H9 (cell line): Measurements from ENCODE around the gene LRRC8A. TPM values are rescaled to one million over a fixed set of nuclear protein-coding genes. Genes with fewer than 3 reads are reported as not detected.
"Not testable (repeated sequence)": the region's sequence is repeated elsewhere in the genome, so short reads cannot be mapped to it uniquely, and the experiment has no call there.

Experiments
- DNase-seq: peaks from one replicate; pipeline ENCODE4 v3.0.0-alpha.2; 2017
- H2AFZ ChIP-seq: one replicate; pipeline ENCODE4 v1.6.1; 2013; ENCODE audit warnings: mild to moderate bottlenecking, low read length, control low read depth, moderate library complexity
- H2AK5ac ChIP-seq: 2 replicates; pipeline ENCODE4 v1.6.1; 2013; ENCODE audit warnings: low read length, control low read depth, mixed read lengths; ENCODE audit not compliant: insufficient read length
- H2BK120ac ChIP-seq: one replicate; pipeline ENCODE4 v1.6.1; 2013; ENCODE audit warnings: low read depth, mild to moderate bottlenecking, low read length, control low read depth, inconsistent platforms; ENCODE audit not compliant: poor library complexity, severe bottlenecking
- H2BK12ac ChIP-seq: 2 replicates; pipeline ENCODE4 v1.6.1; 2013; ENCODE audit warnings: low read length, control low read depth, mixed read lengths, low read depth; ENCODE audit not compliant: insufficient read length
- H2BK15ac ChIP-seq: 2 replicates; pipeline ENCODE4 v1.6.1; 2013; ENCODE audit warnings: low read depth, low read length, control low read depth
- H2BK20ac ChIP-seq: one replicate; pipeline ENCODE4 v1.6.1; 2013; ENCODE audit warnings: low read depth, mild to moderate bottlenecking, low read length, control low read depth, inconsistent platforms; ENCODE audit not compliant: poor library complexity, severe bottlenecking
- H2BK5ac ChIP-seq: 2 replicates; pipeline ENCODE4 v1.6.1; 2013; ENCODE audit warnings: low read length, control low read depth, mixed read lengths; ENCODE audit not compliant: insufficient read length
- H3K14ac ChIP-seq: 2 replicates; pipeline ENCODE4 v1.6.1; 2013; ENCODE audit warnings: low read length, control low read depth; ENCODE audit not compliant: insufficient read depth
- H3K18ac ChIP-seq: 2 replicates; pipeline ENCODE4 v1.6.1; 2013; ENCODE audit warnings: low read depth, mild to moderate bottlenecking, mixed read lengths, low read length, control low read depth; ENCODE audit not compliant: insufficient read length
- H3K23ac ChIP-seq: 2 replicates; pipeline ENCODE4 v1.6.1; 2013; ENCODE audit warnings: low read length, control low read depth, mixed read lengths, low read depth; ENCODE audit not compliant: insufficient read length
- H3K23me2 ChIP-seq: 2 replicates; pipeline ENCODE4 v1.6.1; 2013; ENCODE audit warnings: low read depth, mild to moderate bottlenecking, mixed read lengths, low read length, control low read depth; ENCODE audit not compliant: insufficient read length, poor library complexity, severe bottlenecking
- H3K27ac ChIP-seq: 2 replicates; pipeline ENCODE4 v1.5.1; 2013; ENCODE audit warnings: low read length, control low read depth, mixed read lengths, low read depth; ENCODE audit not compliant: insufficient read length
- H3K27me3 ChIP-seq: 2 replicates; pipeline ENCODE4 v1.6.1; 2013; ENCODE audit warnings: low read length, control low read depth, inconsistent platforms; ENCODE audit not compliant: insufficient read depth
- H3K4ac ChIP-seq: 2 replicates; pipeline ENCODE4 v1.6.1; 2013; ENCODE audit warnings: low read depth, mild to moderate bottlenecking, control low read depth, inconsistent platforms, low read length, moderate library complexity
- H3K4me1 ChIP-seq: 2 replicates; pipeline ENCODE4 v1.6.1; 2013; ENCODE audit warnings: low read length, control low read depth, inconsistent platforms; ENCODE audit not compliant: insufficient read depth
- H3K4me2 ChIP-seq: 2 replicates; pipeline ENCODE4 v1.6.1; 2013; ENCODE audit warnings: low read length, control low read depth, mixed read lengths; ENCODE audit not compliant: insufficient read length, insufficient read depth
- H3K56ac ChIP-seq: 2 replicates; pipeline ENCODE4 v1.6.1; 2013; ENCODE audit warnings: low read depth, mild to moderate bottlenecking, mixed read lengths, low read length, control low read depth; ENCODE audit not compliant: insufficient read length
- H3K79me1 ChIP-seq: 2 replicates; pipeline ENCODE4 v1.6.1; 2013; ENCODE audit warnings: low read depth, mild to moderate bottlenecking, moderate library complexity, low read length, control low read depth, inconsistent platforms; ENCODE audit not compliant: insufficient read depth, poor library complexity, severe bottlenecking
- H3K79me2 ChIP-seq: 2 replicates; pipeline ENCODE4 v1.6.1; 2013; ENCODE audit warnings: low read length, control low read depth, inconsistent platforms; ENCODE audit not compliant: insufficient read depth
- H3K9ac ChIP-seq: 2 replicates; pipeline ENCODE4 v1.6.1; 2013; ENCODE audit warnings: low read length, control low read depth, mixed read lengths; ENCODE audit not compliant: insufficient read length; ENCODE audit errors: extremely low read depth
- H3K9me3 ChIP-seq: one replicate; pipeline ENCODE4 v1.6.1; 2013; ENCODE audit warnings: low read depth, low read length, inconsistent platforms; ENCODE audit not compliant: control insufficient read depth
- H3T11ph ChIP-seq: one replicate; pipeline ENCODE4 v1.6.1; 2013; ENCODE audit warnings: mild to moderate bottlenecking, low read length, control low read depth, inconsistent platforms
- H4K20me1 ChIP-seq: one replicate; pipeline ENCODE4 v1.6.1; 2013; ENCODE audit not compliant: control insufficient read depth, insufficient read length, insufficient read depth
- H4K5ac ChIP-seq: 2 replicates; pipeline ENCODE4 v1.6.1; 2013; ENCODE audit warnings: low read depth, mild to moderate bottlenecking, mixed read lengths, low read length, control low read depth; ENCODE audit not compliant: insufficient read length
- H4K8ac ChIP-seq: replicated peaks from 2 replicates; pipeline ENCODE4 v1.6.1; 2013; ENCODE audit warnings: low read length, control low read depth, mixed read lengths, low read depth; ENCODE audit not compliant: insufficient read length
- H4K91ac ChIP-seq: 2 replicates; pipeline ENCODE4 v1.6.1; 2013; ENCODE audit warnings: low read depth, mild to moderate bottlenecking, moderate library complexity, mixed read lengths, low read length, control low read depth; ENCODE audit not compliant: insufficient read length
- H3K27ac Mint-ChIP-seq, 3 experiments: 2 replicates in 2 of 3; 3 replicates in 1 of 3; pipeline ENCODE4 v1.8.0; 2020 to 2021; ENCODE audit warnings: mixed read lengths in 3 of 3, mild to moderate bottlenecking in 1 of 3, moderate library complexity in 1 of 3
- H3K27me3 Mint-ChIP-seq: 2 replicates; pipeline ENCODE4 v1.8.0; 2021; ENCODE audit warnings: low read depth, mild to moderate bottlenecking, moderate library complexity, mixed read lengths
- H3K36me3 Mint-ChIP-seq, 3 experiments: 2 replicates in 2 of 3; 3 replicates in 1 of 3; pipeline ENCODE4 v1.8.0; 2020 to 2021; ENCODE audit warnings: low read depth in 3 of 3, mixed read lengths in 3 of 3; ENCODE audit not compliant: insufficient read depth in 1 of 3
- H3K4me1 Mint-ChIP-seq, 2 experiments: 2 replicates each; pipeline ENCODE4 v1.8.0; 2020; ENCODE audit warnings: mixed read lengths in 2 of 2
- H3K4me3 Mint-ChIP-seq, 2 experiments: 2 replicates in 1 of 2; 3 replicates in 1 of 2; pipeline ENCODE4 v1.8.0; 2020 to 2021; ENCODE audit warnings: mild to moderate bottlenecking in 2 of 2, mixed read lengths in 2 of 2, moderate library complexity in 1 of 2
- H3K9me3 Mint-ChIP-seq, 2 experiments: 2 replicates in 1 of 2; 3 replicates in 1 of 2; pipeline ENCODE4 v1.8.0; 2020; ENCODE audit warnings: mild to moderate bottlenecking in 2 of 2, mixed read lengths in 2 of 2, moderate library complexity in 1 of 2
- WGBS: extraction: QIAGEN DNeasy Blood & Tissue Kit; methylation state at CpG from one replicate; pipeline ENCODE4 v1.1.7; 2013; ENCODE audit warnings: missing lambda C conversion rate, low lambda C conversion rate, mixed read lengths; ENCODE audit not compliant: insufficient read length; ENCODE audit errors: extremely low coverage; 5-methylcytosine and 5-hydroxymethylcytosine counted together
- total RNA-seq: library from RNA; stranded (reverse); gene quantifications from 2 replicates; pipeline ENCODE4 v1.2.1, GENCODE V29; 2021

The LRRC8A gene
- total RNA-seq, 1 experiment from 2014 or later, result 76.0 TPM

DNA sequence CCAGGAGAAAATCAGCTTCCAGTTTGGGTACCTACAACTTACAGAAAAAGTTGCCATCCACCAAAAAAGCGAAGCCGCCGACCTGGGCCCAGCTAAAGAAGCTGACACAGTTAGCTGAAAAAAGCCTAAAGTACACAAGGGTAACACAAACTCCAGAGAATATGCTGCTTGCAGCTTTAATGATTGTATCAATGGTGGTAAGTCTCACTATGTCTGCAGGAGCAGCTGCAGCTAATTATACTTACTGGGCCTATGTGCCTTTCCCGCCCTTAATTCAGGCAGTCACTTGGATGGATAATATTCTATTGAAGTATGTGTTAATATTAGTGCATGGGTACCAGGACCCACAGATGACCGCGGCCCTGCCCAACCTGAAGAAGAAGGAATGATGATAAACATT is 27.5 kb upstream of the LRRC8A start:
- not testable (repeated sequence) for H2AK5ac ChIP-seq, H4K91ac ChIP-seq, H3K27ac Mint-ChIP-seq, H3K79me2 ChIP-seq, H2BK5ac ChIP-seq, H3K14ac ChIP-seq, H3T11ph ChIP-seq, H3K23ac ChIP-seq, H2BK15ac ChIP-seq, H3K9ac ChIP-seq, H4K20me1 ChIP-seq, H3K27me3 ChIP-seq, H2AFZ ChIP-seq, DNase-seq, H3K56ac ChIP-seq, H4K5ac ChIP-seq, H3K9me3 ChIP-seq, H2BK20ac ChIP-seq, H3K4me1 Mint-ChIP-seq, H3K4me3 Mint-ChIP-seq, H3K18ac ChIP-seq, H3K4ac ChIP-seq, H2BK120ac ChIP-seq, H3K79me1 ChIP-seq, H4K8ac ChIP-seq, H3K27ac ChIP-seq, H3K23me2 ChIP-seq, H3K4me2 ChIP-seq, H2BK12ac ChIP-seq, H3K27me3 Mint-ChIP-seq, H3K4me1 ChIP-seq
- Mint-ChIP-seq H3K36me3 (peaks cover 17 to 18% (median 17%) of the 10 kb centered on the region in 3 experiments), H3K9me3 (peaks cover 17% of the 10 kb centered on the region in 2 experiments)
- WGBS, result no CpG with 5 or more reads among the region's 6 CpGs

GRCh38 chr9:128858476-128858875 is 23.5 kb upstream of the LRRC8A start:
- not testable (repeated sequence) for H3K23me2 ChIP-seq, DNase-seq, H3K23ac ChIP-seq, H3K27ac ChIP-seq, H3K27me3 ChIP-seq, H4K5ac ChIP-seq, H3K36me3 Mint-ChIP-seq, H3K18ac ChIP-seq, H3K14ac ChIP-seq, H2BK20ac ChIP-seq, H3K79me2 ChIP-seq, H3K4me1 ChIP-seq, H4K20me1 ChIP-seq, H2BK5ac ChIP-seq, H3K9ac ChIP-seq, H3K4ac ChIP-seq, H2BK12ac ChIP-seq, H3K79me1 ChIP-seq, H3K27ac Mint-ChIP-seq, H3K9me3 Mint-ChIP-seq, H3K56ac ChIP-seq, H4K8ac ChIP-seq, H2BK120ac ChIP-seq, H3K4me3 Mint-ChIP-seq, H3K4me2 ChIP-seq, H2AFZ ChIP-seq, H3K9me3 ChIP-seq, H3T11ph ChIP-seq, H2BK15ac ChIP-seq, H3K27me3 Mint-ChIP-seq, H2AK5ac ChIP-seq, H4K91ac ChIP-seq
- WGBS, result no CpG with 5 or more reads among the region's 7 CpGs
- H3K4me1 Mint-ChIP-seq, result peaks cover 16 to 19% of the 10 kb centered on the region in 2 experiments
